Naive thymus-derived CD4-positive, alpha-beta T cell (primary cell): ENCODE measurements around the gene SLIT1. TPM values are rescaled to one million over a fixed set of nuclear protein-coding genes. Genes with fewer than 3 reads are reported as not detected.

Source experiments
- ATAC-seq: fragments of 150-1000 bp; cut with Tn5 transposase; 2 replicates; pipeline ENCODE4 v1.10.0; 2021; ENCODE audit warnings: mild to moderate bottlenecking, moderate library complexity
- CTCF ChIA-PET: fragments of 350-600 bp; sonication (Branson Sonifier 250); formaldehyde crosslinking; loops from one replicate; lab custom pipeline; 2021; ENCODE audit warnings: antibody characterized with exemption; lab: Charles Lee
- POLR2A ChIA-PET: fragments of 350-600 bp; sonication (Branson Sonifier 250); formaldehyde crosslinking; loops from one replicate; lab custom pipeline; 2021; ENCODE audit warnings: antibody characterized with exemption, inconsistent platforms; lab: Charles Lee
- DNase-seq, 9 donors: peaks; one replicate each; pipeline versions ENCODE4 v3.0.0 to v3.0.0-alpha.2; 2020 to 2022; ENCODE audit warnings: mixed read lengths in 1 of 9
- H3K27ac ChIP-seq: one replicate; pipeline ENCODE4 v1.7.0; 2013; ENCODE audit warnings: mild to moderate bottlenecking, low read depth, low read length, moderate library complexity
- H3K27me3 ChIP-seq, 2 donors: one replicate each; pipeline ENCODE4 v1.7.0; 2013; ENCODE audit warnings: low read length in 2 of 2, mild to moderate bottlenecking in 2 of 2, moderate library complexity in 2 of 2; ENCODE audit not compliant: control insufficient read depth in 2 of 2, insufficient read depth in 2 of 2
- H3K36me3 ChIP-seq, 3 experiments: 1 replicate in 2 of 3; 2 replicates in 1 of 3; pipeline ENCODE4 v1.7.0; 2013; ENCODE audit warnings: low read length in 3 of 3, mild to moderate bottlenecking in 3 of 3, moderate library complexity in 1 of 3; ENCODE audit not compliant: insufficient read depth in 3 of 3, control insufficient read depth in 2 of 3
- H3K4me1 ChIP-seq, 2 donors: one replicate each; pipeline ENCODE4 v1.7.0; 2013; ENCODE audit warnings: low read length in 2 of 2, mild to moderate bottlenecking in 2 of 2, moderate library complexity in 1 of 2; ENCODE audit not compliant: control insufficient read depth in 2 of 2, insufficient read depth in 2 of 2
- H3K4me3 ChIP-seq: 2 replicates; pipeline ENCODE4 v1.7.0; 2013; ENCODE audit warnings: mild to moderate bottlenecking, low read length
- H3K9me3 ChIP-seq, 3 experiments: 1 replicate in 2 of 3; 2 replicates in 1 of 3; pipeline ENCODE4 v1.7.0; 2013; ENCODE audit warnings: low read length in 3 of 3; ENCODE audit not compliant: control insufficient read depth in 2 of 3
- H3K27ac Mint-ChIP-seq, 9 donors: one replicate each; pipeline ENCODE4 v1.8.0; 2020 to 2022; ENCODE audit warnings: mixed read lengths in 9 of 9, mild to moderate bottlenecking in 8 of 9, moderate library complexity in 5 of 9, inconsistent platforms in 2 of 9
- H3K27me3 Mint-ChIP-seq, 5 donors: one replicate each; pipeline ENCODE4 v1.8.0; 2021 to 2022; ENCODE audit warnings: mixed read lengths in 5 of 5, mild to moderate bottlenecking in 1 of 5
- H3K36me3 Mint-ChIP-seq, 5 donors: one replicate each; pipeline ENCODE4 v1.8.0; 2020 to 2022; ENCODE audit warnings: mixed read lengths in 5 of 5, mild to moderate bottlenecking in 3 of 5, inconsistent platforms in 1 of 5
- H3K4me1 Mint-ChIP-seq, 7 donors: one replicate each; pipeline ENCODE4 v1.8.0; 2020 to 2022; ENCODE audit warnings: mixed read lengths in 7 of 7, mild to moderate bottlenecking in 3 of 7, inconsistent platforms in 1 of 7
- H3K4me3 Mint-ChIP-seq, 10 donors: one replicate each; pipeline ENCODE4 v1.8.0; 2020 to 2022; ENCODE audit warnings: mild to moderate bottlenecking in 10 of 10, mixed read lengths in 10 of 10, moderate library complexity in 6 of 10, inconsistent platforms in 2 of 10
- H3K9me3 Mint-ChIP-seq, 11 donors: one replicate each; pipeline ENCODE4 v1.8.0; 2020 to 2022; ENCODE audit warnings: mixed read lengths in 11 of 11, mild to moderate bottlenecking in 4 of 11, inconsistent platforms in 1 of 11, moderate library complexity in 1 of 11
- intact Hi-C, 2 donors: fragments of 100-400 bp; cut with micrococcal nuclease; formaldehyde crosslinking; loops; one replicate each; pipeline ENCODE4 v1.15.1; 2023
- polyA plus RNA-seq, 2 donors: library from polyadenylated mRNA; unstranded; fragments of 300-500 nt; fragmentation: Illumina TruSeq; gene quantifications; one replicate each; pipeline ENCODE4 v1.2.3, GENCODE V29; 2021
- total RNA-seq, 6 experiments: library from RNA in 5 of 6; stranded (reverse) in 5 of 6; gene quantifications; 1 replicate in 5 of 6; 2 replicates in 1 of 6; pipeline ENCODE4 v1.2.3 and lab custom pipeline; 2021 to 2026

The SLIT1 gene
- total and polyA plus RNA-seq, 7 experiments from 2014 or later = 0.19 to 0.88 (median 0.44) TPM; not detected in 2

DNA sequence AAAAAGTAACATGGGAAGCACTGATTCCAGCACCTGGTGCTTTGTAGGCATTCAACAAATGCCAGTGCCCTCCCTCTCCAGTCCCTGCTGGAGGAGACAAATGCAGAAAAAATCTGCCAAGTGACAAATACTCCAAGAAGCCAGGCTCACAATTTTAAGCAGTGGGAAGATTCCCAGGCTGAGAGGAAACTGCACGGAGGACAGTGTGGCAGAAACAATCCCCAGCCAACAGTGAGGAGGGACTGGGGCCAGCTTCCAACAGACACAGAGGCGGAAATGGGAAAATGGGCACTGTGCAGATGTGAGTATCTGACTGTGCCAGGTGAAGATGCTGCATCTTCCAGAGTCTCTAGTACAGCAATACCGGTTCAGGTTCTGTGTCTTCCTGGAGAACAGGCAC, 106.3 kb downstream of the SLIT1 start:
- no peak overlapping the region for H3K27ac ChIP-seq
- ATAC-seq (no peak), DNase-seq (no peak)
- no peaks in the 10 kb centered on the region for H3K27me3 ChIP-seq
- CTCF ChIA-PET = interaction anchor here (1.1 kb wide), 1 partner anchor 12 kb away, joined by 3 read pairs; no protein-coding TSS in a partner anchor
- Mint-ChIP-seq H3K4me3 (no peak overlapping the region), H3K9me3 (peaks cover 0 to 2% (median 0%) of the 10 kb centered on the region in 11 donors), H3K27ac (no peak overlapping the region), H3K4me1 (no peaks in the 10 kb centered on the region), H3K36me3 (no peaks in the 10 kb centered on the region), H3K27me3 (peaks cover 13 to 40% (median 23%) of the 10 kb centered on the region in 5 donors)
- intact Hi-C loops = no loop called here
- no peaks in the 10 kb centered on the region for H3K4me1 ChIP-seq
- no peaks in the 10 kb centered on the region for H3K36me3 ChIP-seq
- H3K4me3 ChIP-seq = no peak overlapping the region
- H3K9me3 ChIP-seq = no peaks in the 10 kb centered on the region
- POLR2A ChIA-PET = no interaction called here

DNA sequence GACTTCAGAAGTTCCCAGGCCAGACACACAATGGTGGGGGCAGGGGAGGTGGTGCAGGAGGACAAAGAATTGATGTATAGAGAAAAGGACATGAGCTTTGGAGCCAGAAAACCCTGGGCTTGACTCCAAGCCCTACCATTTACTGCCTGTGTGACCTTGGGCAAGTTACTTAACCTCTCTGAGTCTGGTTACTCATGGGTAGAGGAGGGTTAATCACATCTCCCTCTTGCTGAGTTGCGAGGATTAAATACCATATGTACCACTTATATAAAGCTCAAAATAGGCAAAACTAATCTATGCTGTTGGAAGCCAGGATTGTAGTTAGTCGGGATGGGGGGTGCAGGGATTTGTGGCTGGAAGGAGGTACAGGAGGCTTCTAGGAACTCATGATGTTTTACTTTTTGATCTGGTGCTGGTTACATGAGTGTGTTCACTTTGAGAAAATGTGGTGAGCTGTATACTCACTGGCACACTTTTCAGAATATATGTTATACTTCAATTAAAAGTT, 106.8 kb downstream of the SLIT1 start:
- Histone ChIP-seq H3K27ac (no peak overlapping the region), H3K9me3 (no peaks in the 10 kb centered on the region), H3K4me1 (no peaks in the 10 kb centered on the region), H3K27me3 (no peaks in the 10 kb centered on the region), H3K36me3 (no peaks in the 10 kb centered on the region), H3K4me3 (no peak overlapping the region)
- peaks cover 13 to 43% (median 24%) of the 10 kb centered on the region in 5 donors for H3K27me3 Mint-ChIP-seq
- H3K9me3 Mint-ChIP-seq = peaks cover 0 to 2% (median 0%) of the 10 kb centered on the region in 11 donors
- POLR2A ChIA-PET = no interaction called here
- DNase-seq (no peak), ATAC-seq (no peak)
- CTCF ChIA-PET = interaction anchor here (0.9 to 2.2 kb wide), 3 partner anchors 12 to 131 kb away, joined by 3 to 8 read pairs (median 3); no protein-coding TSS in a partner anchor
- H3K27ac Mint-ChIP-seq = no peak overlapping the region
- no peak overlapping the region for H3K4me3 Mint-ChIP-seq
- no peaks in the 10 kb centered on the region for H3K36me3 Mint-ChIP-seq
- no peaks in the 10 kb centered on the region for H3K4me1 Mint-ChIP-seq
- intact Hi-C loops = no loop called here

DNA sequence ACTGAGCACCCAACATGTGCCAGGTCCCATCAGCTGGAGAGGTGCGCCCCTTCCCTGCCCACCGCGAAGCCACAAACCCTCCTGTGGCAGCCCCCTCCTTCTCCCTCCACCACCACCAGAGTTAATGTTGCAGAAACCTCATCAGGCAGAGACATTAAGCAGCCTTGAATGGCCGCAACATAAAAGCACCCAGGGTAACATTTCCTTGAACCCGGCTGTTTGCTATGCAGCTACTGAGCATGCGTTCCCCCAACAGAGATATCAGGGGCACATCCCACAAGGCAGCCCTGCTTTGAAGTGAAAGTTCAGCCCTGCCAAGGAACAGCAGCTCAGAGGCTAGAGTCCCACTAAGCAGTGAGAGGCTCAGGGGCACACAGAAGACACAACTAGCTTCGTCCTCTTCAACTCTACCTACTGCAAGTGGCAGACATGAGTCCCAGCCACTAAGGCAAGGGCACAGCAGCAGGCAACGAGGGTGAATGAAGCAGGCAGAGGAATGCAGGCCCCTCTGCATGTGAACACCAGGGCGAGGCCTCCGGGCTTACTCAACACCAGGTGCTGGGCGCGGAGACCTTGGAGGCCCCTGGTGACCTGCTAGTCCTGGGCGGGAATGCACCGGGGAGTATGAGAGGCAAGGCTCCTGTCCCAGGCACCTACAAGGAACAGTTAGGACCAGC, 107.4 kb downstream of the SLIT1 start:
- Mint-ChIP-seq H3K27me3 (peaks cover 16 to 47% (median 24%) of the 10 kb centered on the region in 5 donors), H3K4me3 (no peak overlapping the region), H3K4me1 (no peaks in the 10 kb centered on the region), H3K9me3 (peaks cover 0 to 2% (median 0%) of the 10 kb centered on the region in 11 donors), H3K27ac (no peak overlapping the region), H3K36me3 (no peaks in the 10 kb centered on the region)
- Histone ChIP-seq H3K27me3 (no peaks in the 10 kb centered on the region), H3K27ac (no peak overlapping the region), H3K36me3 (no peaks in the 10 kb centered on the region), H3K4me1 (no peaks in the 10 kb centered on the region), H3K4me3 (no peak overlapping the region), H3K9me3 (no peaks in the 10 kb centered on the region)
- ATAC-seq (no peak), DNase-seq (no peak)
- ChIA-PET POLR2A (no interaction called here), CTCF (interaction anchor here (0.9 to 2.2 kb wide), 3 partner anchors 13 to 132 kb away, joined by 3 to 8 read pairs (median 3); no protein-coding TSS in a partner anchor)
- intact Hi-C loops = no loop called here

DNA sequence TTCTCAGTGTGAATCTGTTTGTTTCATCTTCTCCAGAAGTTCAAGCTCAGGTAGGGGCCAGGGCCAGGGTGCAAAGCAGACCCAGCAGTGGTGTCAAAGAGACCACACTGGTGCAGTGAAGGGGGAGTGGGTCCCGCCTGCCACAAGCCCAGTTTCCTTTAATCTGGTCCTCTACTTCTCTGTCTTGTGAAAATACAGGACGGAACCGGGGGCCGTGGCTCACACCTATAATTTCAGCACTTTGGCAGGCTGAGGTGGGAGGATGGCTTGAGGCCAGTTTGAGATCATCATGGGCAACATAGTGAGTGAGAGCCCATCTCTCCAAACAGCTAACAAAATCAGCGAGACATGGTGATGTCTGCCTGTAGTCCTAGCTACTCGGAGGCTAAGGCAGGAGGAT, 109.0 kb downstream of the SLIT1 start:
- Histone ChIP-seq H3K9me3 (no peaks in the 10 kb centered on the region), H3K27ac (no peak overlapping the region), H3K36me3 (no peaks in the 10 kb centered on the region), H3K4me3 (no peak overlapping the region), H3K4me1 (no peaks in the 10 kb centered on the region), H3K27me3 (no peaks in the 10 kb centered on the region)
- H3K27me3 Mint-ChIP-seq = peaks cover 20 to 51% (median 33%) of the 10 kb centered on the region in 5 donors
- intact Hi-C loops = no loop called here
- H3K4me1 Mint-ChIP-seq = peaks cover 0 to 3% (median 0%) of the 10 kb centered on the region in 7 donors
- peaks cover 0 to 2% (median 0%) of the 10 kb centered on the region in 11 donors for H3K9me3 Mint-ChIP-seq
- ATAC-seq = no peak
- no peak for DNase-seq
- ChIA-PET POLR2A (no interaction called here), CTCF (interaction anchor here (2.2 to 11.8 kb wide), 2 partner anchors 131 to 134 kb away, joined by 8 to 159 read pairs; no protein-coding TSS in a partner anchor)
- H3K4me3 Mint-ChIP-seq = no peak overlapping the region
- H3K36me3 Mint-ChIP-seq = no peaks in the 10 kb centered on the region
- no peak overlapping the region for H3K27ac Mint-ChIP-seq

DNA sequence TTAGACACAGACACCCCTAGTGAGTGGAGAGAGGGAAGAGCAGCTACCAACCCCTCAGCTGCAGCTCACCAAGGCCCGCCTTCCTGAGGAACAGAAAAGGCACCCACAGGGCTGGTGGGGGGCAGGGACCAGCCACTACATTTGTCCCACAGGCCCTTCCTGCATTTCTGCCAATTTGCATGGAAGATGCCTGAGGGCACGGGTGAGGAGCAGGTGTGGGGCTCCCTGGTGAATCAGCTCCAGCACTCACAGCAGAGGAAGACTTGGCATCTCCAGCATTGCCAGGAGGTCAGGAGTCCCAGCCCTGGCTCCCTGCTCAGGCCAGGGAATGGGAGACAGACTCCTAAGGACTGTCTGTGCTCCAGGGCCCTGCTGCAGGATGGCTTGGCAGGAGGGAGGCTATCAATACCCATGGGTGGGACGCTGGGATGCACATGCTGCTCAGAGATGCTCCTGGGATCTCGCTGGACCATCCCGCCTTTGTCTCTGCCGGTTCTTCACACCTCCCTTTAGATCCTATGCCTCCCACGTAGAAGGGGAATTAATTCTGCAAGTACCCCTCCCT, 109.7 kb downstream of the SLIT1 start:
- Histone ChIP-seq H3K36me3 (no peaks in the 10 kb centered on the region), H3K27me3 (no peaks in the 10 kb centered on the region), H3K4me3 (no peak overlapping the region), H3K27ac (no peak overlapping the region), H3K9me3 (no peaks in the 10 kb centered on the region), H3K4me1 (no peaks in the 10 kb centered on the region)
- intact Hi-C loops = no loop called here
- Mint-ChIP-seq H3K36me3 (no peaks in the 10 kb centered on the region), H3K27me3 (peaks cover 22 to 54% (median 32%) of the 10 kb centered on the region in 5 donors), H3K4me3 (no peak overlapping the region), H3K27ac (no peak overlapping the region), H3K4me1 (peaks cover 0 to 3% (median 0%) of the 10 kb centered on the region in 7 donors), H3K9me3 (peaks cover 0 to 2% (median 0%) of the 10 kb centered on the region in 11 donors)
- ATAC-seq = no peak
- POLR2A ChIA-PET = no interaction called here
- DNase-seq = no peak
- CTCF ChIA-PET = interaction anchor here (11.8 kb wide), 1 partner anchor 132 kb away, joined by 159 read pairs; no protein-coding TSS in a partner anchor

DNA sequence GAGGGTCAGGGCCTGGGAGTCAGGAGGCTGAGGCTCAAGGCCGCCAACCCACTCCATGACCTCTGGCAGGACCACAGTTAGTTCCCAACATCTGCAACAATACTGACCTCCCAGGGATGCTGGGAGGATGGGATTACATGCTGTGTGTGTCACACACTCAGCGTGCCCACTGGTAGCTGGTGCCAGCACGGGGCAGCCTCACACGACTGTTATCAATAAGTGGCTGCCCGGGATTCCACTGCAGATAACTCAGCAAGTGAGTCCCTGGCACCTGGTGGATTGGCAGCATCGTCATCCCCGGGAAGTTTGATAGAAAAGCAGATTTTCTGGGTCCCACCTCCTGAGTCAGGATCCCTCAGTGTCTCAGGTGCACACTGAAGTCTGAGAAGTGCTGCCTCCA, 110.3 kb downstream of the SLIT1 start:
- POLR2A ChIA-PET = no interaction called here
- intact Hi-C loops = no loop called here

More for the DNA sequence above, 110.3 kb downstream of the SLIT1 start:
- no peak for ATAC-seq
- Mint-ChIP-seq H3K9me3 (peaks cover 0 to 2% (median 0%) of the 10 kb centered on the region in 11 donors), H3K4me3 (no peak overlapping the region), H3K27me3 (peaks cover 19 to 49% (median 35%) of the 10 kb centered on the region in 5 donors), H3K4me1 (peaks cover 0 to 3% (median 0%) of the 10 kb centered on the region in 7 donors), H3K36me3 (no peaks in the 10 kb centered on the region), H3K27ac (no peak overlapping the region)
- Histone ChIP-seq H3K27me3 (no peaks in the 10 kb centered on the region), H3K27ac (no peak overlapping the region), H3K9me3 (no peaks in the 10 kb centered on the region), H3K36me3 (no peaks in the 10 kb centered on the region), H3K4me3 (no peak overlapping the region), H3K4me1 (no peaks in the 10 kb centered on the region)
- CTCF ChIA-PET = interaction anchor here (11.8 kb wide), 1 partner anchor 133 kb away, joined by 159 read pairs; no protein-coding TSS in a partner anchor
- no peak for DNase-seq
